ENCODE results near the gene PC.

DNA sequence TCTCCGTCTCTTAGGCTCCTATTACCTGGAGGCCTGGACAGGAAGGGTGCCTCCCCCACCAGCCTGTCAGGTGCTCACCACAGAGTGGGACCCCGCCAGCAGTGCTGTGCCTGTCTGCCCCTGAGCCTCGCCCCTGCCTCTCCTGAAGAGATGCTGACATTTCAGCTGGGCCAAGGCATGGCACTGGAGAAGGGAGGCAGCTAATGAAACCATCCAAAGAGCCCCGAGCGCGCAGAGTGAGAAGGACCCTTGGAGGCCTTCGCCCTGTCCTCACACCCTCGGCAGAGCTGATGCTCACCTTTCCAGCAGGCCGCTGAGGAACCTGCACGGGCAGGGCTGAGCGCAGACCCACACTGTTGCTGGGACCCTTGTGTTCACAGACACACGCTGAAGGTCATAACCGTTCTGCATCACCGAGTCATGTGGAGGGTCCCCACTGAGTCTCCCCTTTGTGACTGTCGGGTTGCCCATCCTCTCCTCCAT lies 103.4 kb downstream of the PC start:
- TF ChIP-seq, protein P1, sequence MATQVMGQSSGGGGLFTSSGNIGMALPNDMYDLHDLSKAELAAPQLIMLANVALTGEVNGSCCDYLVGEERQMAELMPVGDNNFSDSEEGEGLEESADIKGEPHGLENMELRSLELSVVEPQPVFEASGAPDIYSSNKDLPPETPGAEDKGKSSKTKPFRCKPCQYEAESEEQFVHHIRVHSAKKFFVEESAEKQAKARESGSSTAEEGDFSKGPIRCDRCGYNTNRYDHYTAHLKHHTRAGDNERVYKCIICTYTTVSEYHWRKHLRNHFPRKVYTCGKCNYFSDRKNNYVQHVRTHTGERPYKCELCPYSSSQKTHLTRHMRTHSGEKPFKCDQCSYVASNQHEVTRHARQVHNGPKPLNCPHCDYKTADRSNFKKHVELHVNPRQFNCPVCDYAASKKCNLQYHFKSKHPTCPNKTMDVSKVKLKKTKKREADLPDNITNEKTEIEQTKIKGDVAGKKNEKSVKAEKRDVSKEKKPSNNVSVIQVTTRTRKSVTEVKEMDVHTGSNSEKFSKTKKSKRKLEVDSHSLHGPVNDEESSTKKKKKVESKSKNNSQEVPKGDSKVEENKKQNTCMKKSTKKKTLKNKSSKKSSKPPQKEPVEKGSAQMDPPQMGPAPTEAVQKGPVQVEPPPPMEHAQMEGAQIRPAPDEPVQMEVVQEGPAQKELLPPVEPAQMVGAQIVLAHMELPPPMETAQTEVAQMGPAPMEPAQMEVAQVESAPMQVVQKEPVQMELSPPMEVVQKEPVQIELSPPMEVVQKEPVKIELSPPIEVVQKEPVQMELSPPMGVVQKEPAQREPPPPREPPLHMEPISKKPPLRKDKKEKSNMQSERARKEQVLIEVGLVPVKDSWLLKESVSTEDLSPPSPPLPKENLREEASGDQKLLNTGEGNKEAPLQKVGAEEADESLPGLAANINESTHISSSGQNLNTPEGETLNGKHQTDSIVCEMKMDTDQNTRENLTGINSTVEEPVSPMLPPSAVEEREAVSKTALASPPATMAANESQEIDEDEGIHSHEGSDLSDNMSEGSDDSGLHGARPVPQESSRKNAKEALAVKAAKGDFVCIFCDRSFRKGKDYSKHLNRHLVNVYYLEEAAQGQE (IDR thresholded peaks at IDR 0.05), result no peak
- TF ChIP-seq, protein P2, sequence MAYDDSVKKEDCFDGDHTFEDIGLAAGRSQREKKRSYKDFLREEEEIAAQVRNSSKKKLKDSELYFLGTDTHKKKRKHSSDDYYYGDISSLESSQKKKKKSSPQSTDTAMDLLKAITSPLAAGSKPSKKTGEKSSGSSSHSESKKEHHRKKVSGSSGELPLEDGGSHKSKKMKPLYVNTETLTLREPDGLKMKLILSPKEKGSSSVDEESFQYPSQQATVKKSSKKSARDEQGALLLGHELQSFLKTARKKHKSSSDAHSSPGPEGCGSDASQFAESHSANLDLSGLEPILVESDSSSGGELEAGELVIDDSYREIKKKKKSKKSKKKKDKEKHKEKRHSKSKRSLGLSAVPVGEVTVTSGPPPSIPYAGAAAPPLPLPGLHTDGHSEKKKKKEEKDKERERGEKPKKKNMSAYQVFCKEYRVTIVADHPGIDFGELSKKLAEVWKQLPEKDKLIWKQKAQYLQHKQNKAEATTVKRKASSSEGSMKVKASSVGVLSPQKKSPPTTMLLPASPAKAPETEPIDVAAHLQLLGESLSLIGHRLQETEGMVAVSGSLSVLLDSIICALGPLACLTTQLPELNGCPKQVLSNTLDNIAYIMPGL (CRISPR knock-in tag; IDR thresholded peaks at IDR 0.05; ENCODE audit: borderline replicate concordance), result no peak
- no peak for TF ChIP-seq POLR2A (IDR thresholded peaks at IDR 0.05; ENCODE audit: low read length)
- TF ChIP-seq RFX5 (IDR thresholded peaks at IDR 0.05), result no peak
- TF ChIP-seq RAD21 (conservative IDR thresholded peaks at IDR 0.05 in 1 of 2, IDR thresholded peaks at IDR 0.05 in 1 of 2), result no peak
- TF ChIP-seq, protein P3, sequence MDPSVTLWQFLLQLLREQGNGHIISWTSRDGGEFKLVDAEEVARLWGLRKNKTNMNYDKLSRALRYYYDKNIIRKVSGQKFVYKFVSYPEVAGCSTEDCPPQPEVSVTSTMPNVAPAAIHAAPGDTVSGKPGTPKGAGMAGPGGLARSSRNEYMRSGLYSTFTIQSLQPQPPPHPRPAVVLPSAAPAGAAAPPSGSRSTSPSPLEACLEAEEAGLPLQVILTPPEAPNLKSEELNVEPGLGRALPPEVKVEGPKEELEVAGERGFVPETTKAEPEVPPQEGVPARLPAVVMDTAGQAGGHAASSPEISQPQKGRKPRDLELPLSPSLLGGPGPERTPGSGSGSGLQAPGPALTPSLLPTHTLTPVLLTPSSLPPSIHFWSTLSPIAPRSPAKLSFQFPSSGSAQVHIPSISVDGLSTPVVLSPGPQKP (IDR thresholded peaks at IDR 0.05; ENCODE audit: low read depth, low read length), result no peak
- TF ChIP-seq NFE2L2 (conservative IDR thresholded peaks at IDR 0.05; ENCODE audit: low read length), result no peak
- TF ChIP-seq, protein P4, sequence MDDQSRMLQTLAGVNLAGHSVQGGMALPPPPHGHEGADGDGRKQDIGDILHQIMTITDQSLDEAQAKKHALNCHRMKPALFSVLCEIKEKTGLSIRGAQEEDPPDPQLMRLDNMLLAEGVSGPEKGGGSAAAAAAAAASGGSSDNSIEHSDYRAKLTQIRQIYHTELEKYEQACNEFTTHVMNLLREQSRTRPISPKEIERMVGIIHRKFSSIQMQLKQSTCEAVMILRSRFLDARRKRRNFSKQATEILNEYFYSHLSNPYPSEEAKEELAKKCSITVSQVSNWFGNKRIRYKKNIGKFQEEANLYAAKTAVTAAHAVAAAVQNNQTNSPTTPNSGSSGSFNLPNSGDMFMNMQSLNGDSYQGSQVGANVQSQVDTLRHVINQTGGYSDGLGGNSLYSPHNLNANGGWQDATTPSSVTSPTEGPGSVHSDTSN (IDR thresholded peaks at IDR 0.05), result no peak
- TF ChIP-seq, protein P5, sequence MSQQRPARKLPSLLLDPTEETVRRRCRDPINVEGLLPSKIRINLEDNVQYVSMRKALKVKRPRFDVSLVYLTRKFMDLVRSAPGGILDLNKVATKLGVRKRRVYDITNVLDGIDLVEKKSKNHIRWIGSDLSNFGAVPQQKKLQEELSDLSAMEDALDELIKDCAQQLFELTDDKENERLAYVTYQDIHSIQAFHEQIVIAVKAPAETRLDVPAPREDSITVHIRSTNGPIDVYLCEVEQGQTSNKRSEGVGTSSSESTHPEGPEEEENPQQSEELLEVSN (IDR thresholded peaks at IDR 0.05; ENCODE audit: borderline replicate concordance, low read depth), result no peak
- no peak for TF ChIP-seq ESRRA (IDR thresholded peaks at IDR 0.05; ENCODE audit: borderline replicate concordance, low read length)
- TF ChIP-seq, protein P6, sequence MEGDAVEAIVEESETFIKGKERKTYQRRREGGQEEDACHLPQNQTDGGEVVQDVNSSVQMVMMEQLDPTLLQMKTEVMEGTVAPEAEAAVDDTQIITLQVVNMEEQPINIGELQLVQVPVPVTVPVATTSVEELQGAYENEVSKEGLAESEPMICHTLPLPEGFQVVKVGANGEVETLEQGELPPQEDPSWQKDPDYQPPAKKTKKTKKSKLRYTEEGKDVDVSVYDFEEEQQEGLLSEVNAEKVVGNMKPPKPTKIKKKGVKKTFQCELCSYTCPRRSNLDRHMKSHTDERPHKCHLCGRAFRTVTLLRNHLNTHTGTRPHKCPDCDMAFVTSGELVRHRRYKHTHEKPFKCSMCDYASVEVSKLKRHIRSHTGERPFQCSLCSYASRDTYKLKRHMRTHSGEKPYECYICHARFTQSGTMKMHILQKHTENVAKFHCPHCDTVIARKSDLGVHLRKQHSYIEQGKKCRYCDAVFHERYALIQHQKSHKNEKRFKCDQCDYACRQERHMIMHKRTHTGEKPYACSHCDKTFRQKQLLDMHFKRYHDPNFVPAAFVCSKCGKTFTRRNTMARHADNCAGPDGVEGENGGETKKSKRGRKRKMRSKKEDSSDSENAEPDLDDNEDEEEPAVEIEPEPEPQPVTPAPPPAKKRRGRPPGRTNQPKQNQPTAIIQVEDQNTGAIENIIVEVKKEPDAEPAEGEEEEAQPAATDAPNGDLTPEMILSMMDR (IDR thresholded peaks at IDR 0.05), result no peak
- no peak for TF ChIP-seq GATA3 (IDR thresholded peaks at IDR 0.05; ENCODE audit: borderline replicate concordance)
